GM19455 (cell line): ENCODE data around the gene GRID2IP.
"Not testable (repeated sequence)": the region's sequence is repeated elsewhere in the genome, so short reads cannot be mapped to it uniquely, and the experiment has no call there.

Experiments
- ATAC-seq: cut with Tn5 transposase; IDR thresholded peaks from one replicate; pipeline ENCODE4 v1.9.1; 2021; ENCODE audit not compliant: unreplicated experiment

Gene GRID2IP

GRCh38 chr7:6551016-6551511, at the start of gene GRID2IP:
GRID2IP (minus strand) TSS chr7:6551461; CDS start chr7:6551436, 25 bp downstream.
- ATAC-seq = no peak

GRCh38 chr7:6600093-6600492, 48.8 kb upstream of the GRID2IP start:
- no peak for ATAC-seq

GRCh38 chr7:6590645-6591110, 39.4 kb upstream of the GRID2IP start:
- ATAC-seq = peak; percentile 1

GRCh38 chr7:6589829-6590644, 38.8 kb upstream of the GRID2IP start, which contains the start of gene INTS15:
INTS15 (plus strand) TSS chr7:6590021; CDS start chr7:6590284, 263 bp downstream.
- peak; percentile 88 for ATAC-seq

- ATAC-seq = no peak
Measured at GRCh38 chr7:6589151-6589828, 38.0 kb upstream of the GRID2IP start.

GRCh38 chr7:6588566-6588965, 37.3 kb upstream of the GRID2IP start:
- no peak for ATAC-seq

GRCh38 chr7:6585746-6586432, 34.6 kb upstream of the GRID2IP start:
- ATAC-seq = not testable (repeated sequence)

GRCh38 chr7:6579446-6579845, 28.2 kb upstream of the GRID2IP start:
- ATAC-seq = no peak

- no peak for ATAC-seq
Measured at GRCh38 chr7:6578114-6579084, 27.1 kb upstream of the GRID2IP start.

GRCh38 chr7:6577369-6578113, 26.3 kb upstream of the GRID2IP start, which contains the start of gene ZDHHC4:
ZDHHC4 (plus strand) TSS chr7:6577454; CDS start chr7:6580562, 3,108 bp downstream.
- ATAC-seq = peak; percentile 97

- ATAC-seq = not testable (repeated sequence)
Measured at GRCh38 chr7:6576867-6577368, 25.7 kb upstream of the GRID2IP start.

- ATAC-seq = no peak
Measured at GRCh38 chr7:6576024-6576866, 25.0 kb upstream of the GRID2IP start.

GRCh38 chr7:6575281-6576023, 24.2 kb upstream of the GRID2IP start:
- ATAC-seq = no peak

GRCh38 chr7:6571160-6571779, 20.0 kb upstream of the GRID2IP start:
- no peak for ATAC-seq

GRCh38 chr7:6567886-6568285, 16.6 kb upstream of the GRID2IP start:
- ATAC-seq = no peak

GRCh38 chr7:6565655-6566054, 14.4 kb upstream of the GRID2IP start:
- no peak for ATAC-seq
